NCI-H774 (cell line): Measurements from ENCODE around the gene FGF3.

Source experiments
- DNase-seq: peaks from one replicate; lab custom pipeline; 2025; lab: John Stamatoyannopoulos, UW

The FGF3 gene

GRCh38 chr11:69823641-69824265, 4.5 kb upstream of the FGF3 start:
- no peak for DNase-seq

GRCh38 chr11:69822676-69823494, 3.7 kb upstream of the FGF3 start:
- no peak for DNase-seq

DNA sequence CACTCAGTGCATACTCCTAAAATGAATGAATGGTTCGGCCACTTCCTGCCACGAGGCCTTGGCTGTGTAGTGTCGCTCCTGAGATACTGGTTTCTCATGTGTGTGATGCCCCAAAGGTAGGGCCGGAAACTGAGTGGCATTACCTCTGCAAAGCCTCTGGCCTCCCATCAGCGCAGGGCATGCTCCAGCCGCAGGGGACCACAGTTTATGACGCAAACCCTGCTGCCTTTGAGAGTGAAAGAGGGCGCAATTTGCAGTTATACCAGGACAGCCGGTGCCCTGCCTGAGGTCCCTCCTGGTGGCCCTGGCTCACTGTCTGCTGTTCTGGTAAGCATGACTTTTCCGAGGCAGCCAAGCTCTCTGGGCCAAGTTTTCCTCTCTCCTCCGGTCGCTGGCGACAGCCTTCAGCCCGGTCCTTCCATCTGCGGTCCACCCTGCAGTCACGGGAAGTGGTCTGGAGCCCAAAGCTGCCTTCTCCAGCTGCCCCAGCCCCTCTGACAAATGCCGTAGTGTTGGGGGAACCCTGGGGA, 2.4 kb upstream of the FGF3 start:
- no peak for DNase-seq

DNA sequence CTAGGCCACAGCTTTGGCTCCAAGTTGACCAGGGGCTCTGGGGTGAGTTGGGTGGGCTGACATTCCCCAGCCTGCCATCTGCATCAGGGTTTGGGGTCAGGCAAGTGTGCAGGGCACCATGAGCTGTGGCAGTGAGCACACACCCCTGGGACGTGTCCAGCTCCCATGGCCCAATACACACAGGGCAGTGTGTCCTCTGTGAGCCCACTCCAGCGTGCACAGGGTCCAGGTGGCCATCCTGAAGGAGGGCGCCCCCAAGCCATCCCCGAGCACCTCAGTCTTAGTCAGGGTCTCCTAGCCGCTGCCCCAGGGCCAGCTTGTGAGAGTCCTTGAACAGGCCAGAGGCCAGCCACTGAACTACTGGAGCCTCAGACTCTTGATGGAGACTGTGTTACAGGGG, 1.2 kb upstream of the FGF3 start:
- DNase-seq: no peak

- DNase-seq: no peak
Observed at GRCh38 chr11:69819541-69820070, 390 bp upstream of the FGF3 start.

DNA sequence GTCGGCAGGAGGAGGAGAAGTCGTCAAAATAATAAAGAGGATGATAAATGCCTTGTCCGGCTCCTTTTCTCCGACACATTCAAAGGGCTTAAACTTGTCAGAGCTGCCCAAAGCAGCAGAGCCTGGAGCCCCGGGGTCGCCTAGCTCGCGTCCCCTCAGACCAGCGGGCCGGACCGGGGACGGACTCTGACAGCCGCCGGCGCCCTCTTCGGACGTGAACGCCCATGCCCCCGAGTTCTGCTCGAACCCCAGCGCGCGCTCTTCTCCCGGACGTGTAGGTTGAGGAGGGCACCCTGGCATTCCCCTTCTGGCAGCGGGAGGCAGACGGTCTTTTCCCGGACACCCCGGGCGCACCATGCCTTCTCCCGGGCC, 999 bp downstream of the FGF3 start:
- no peak for DNase-seq

- DNase-seq: no peak
Observed at GRCh38 chr11:69817265-69818230, 1.7 kb downstream of the FGF3 start.

- no peak for DNase-seq
Observed at GRCh38 chr11:69816671-69817070, 2.5 kb downstream of the FGF3 start.

DNA sequence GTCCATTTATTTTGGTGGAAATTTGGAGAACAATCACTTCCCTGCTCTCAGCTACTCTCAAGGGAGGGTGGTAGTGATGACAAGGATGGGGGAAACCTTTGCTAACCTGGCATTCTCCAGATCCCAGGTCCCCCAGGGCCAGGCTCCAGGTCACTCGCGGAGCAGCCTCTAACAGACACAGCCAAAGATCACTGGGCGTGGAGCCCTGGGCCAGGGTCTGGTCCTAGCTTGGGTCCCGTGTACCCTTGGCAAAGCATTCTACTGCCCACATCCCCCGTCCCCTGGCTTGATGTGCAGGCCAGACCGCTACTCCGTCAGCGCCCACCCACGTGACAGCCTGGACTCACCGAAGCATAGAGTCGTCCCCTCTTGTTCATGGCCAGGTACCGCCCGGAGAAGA, 3.2 kb downstream of the FGF3 start:
- DNase-seq: no peak

DNA sequence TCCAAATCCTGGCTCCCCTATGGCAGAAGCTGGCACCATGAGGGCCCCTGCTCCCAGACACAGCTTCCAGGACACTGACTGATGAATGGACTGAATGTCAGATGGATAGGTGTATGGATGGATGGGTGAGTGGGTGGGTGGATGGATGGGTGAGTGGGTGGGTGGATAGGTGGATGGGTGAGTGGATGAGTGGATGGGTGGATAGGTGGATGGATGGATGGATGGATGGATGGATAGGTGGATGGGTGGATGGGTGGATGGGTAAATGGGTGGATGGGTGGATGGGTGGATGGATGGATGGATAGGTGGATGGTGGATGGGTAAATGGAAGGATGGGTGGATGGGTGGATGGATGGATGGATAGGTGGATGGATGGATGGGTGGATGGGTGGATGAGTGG, 4.3 kb downstream of the FGF3 start:
- no peak for DNase-seq

DNA sequence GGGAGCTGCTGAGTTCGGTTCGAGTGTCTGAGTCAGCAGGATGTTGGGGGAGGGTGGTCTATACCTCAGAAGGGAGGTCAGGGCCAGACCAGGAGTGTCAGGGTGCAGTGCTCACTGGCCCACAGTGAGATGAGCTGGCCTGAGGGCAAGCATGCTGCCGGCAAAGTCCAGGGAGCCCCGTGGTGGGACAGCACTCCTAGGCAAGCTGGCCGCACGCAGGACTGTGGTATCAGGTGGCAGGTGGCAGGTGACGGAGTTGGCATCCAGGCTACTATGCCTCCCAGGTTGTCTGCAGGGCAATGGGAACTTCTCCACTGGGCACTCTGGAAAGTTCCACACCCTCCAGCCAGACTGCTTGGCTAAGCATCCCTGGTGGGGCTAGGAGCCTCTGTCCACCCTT, 4.8 kb downstream of the FGF3 start:
- DNase-seq: no peak

GRCh38 chr11:69813839-69814238, 5.4 kb downstream of the FGF3 start:
- DNase-seq: no peak

- DNase-seq: no peak
Observed at GRCh38 chr11:69812946-69813345, 6.3 kb downstream of the FGF3 start.

DNA sequence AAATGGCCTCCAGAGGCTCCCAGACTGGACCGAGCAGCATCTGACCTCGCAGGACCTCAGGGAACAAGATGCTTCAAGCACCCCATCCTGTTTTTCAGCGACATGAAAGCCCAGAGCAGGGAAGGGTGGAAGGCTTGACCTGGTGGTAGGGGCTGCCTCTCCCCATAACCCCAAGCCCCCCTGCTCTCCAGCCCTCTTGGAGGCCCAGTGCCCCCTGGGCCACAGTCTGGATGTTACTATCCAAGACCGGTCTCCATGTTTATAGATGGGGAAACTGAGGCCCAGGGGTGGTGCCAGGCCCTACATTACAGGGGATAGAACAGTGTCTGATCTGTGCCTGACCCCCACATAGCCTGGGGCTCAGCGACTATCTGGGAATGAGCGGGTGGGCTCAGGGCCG, 7.0 kb downstream of the FGF3 start:
- no peak for DNase-seq

DNA sequence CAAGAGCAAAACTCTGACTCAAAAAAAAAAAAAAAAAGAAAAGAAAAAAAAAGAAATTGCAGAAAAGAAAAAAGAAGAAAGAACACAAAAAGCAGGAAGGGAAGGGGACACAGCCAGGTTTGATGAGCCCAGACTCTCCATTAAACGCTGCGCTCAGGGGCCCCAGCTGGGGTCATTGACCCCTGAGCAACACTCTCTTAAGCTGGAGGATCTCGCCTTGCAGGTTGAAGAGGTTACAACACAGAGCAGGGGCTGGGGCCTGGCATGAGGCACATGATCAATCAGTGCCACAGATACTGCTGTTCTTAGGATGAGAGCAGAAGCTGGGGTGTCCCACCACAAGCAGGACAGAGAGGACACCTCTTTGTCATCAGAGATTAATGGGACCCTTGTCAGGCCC, 7.8 kb downstream of the FGF3 start:
- DNase-seq: no peak

GRCh38 chr11:69810289-69811118, 8.7 kb downstream of the FGF3 start:
- no peak for DNase-seq

GRCh38 chr11:69808667-69809086, 10.5 kb downstream of the FGF3 start:
- DNase-seq: no peak

DNA sequence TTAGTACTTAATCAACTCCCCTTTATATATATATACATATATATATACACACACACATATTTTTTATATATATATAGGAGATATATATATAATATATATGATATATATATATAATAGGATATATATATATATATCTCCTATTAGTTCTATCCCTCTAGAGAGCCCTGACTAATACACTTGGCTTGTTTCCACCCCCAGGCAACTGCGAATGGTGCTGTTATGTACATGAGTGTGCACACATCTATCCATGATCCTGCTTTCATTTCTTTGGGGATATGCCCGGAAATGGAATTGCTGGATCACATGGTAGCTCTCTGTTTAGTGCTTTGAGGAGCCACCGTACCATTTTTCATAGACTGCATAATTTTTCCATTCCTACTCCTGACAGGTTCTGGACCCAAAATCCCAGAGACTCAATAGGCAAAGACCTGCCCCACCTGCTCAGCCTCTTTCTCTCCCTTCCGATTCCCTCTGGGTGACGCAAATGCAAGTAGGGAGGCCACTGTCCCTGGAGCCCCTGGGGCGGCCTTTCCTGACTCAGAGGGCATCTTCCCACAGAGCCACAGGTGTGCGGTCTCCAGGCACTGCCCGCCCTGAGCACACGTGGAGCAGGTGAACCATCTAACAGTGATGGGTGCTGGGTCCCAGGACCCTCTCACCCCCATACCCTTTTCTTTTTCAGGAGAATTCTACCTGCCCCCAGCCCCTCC, 12.0 kb downstream of the FGF3 start:
- no peak for DNase-seq

DNA sequence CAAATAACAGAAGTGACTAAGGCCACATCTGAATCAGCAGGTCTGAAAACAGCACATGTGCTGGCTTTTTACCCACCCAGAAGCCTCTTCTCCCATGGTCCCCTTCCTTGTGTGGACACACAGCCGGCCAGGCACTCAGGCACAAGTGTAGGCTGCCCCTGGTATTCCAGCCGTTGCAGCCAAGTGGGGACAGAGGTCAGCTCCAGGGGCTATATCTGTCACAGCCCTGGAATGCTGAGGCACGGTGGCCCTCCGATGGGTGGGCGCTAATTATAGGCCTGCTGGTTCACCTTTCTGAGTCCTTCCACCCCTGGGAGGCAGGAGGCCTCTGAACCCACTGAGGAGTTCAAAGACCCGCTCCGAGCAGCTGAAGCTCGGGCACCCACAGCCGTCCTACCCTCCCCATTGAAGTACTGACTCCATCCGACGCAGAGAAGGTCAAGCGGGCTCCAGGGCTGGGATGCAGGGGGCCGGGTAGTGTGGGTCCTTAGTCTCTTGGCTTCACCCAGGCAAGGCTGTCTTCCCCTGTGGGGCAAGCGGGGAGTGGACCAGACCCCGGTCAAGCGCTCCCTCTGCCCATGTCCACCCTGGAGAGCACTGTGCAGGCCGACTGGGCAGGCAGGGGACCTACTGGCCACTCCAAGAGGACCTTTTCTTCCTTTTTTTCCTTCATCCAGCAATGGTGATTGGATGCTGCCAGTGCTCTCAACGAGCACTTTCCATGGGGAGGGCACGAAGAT, 14.3 kb downstream of the FGF3 start:
- no peak for DNase-seq
